Amniotic stem cell (primary cell): ENCODE results near the gene QTRT2.

Experiments used
- DNase-seq: peaks from one replicate; lab custom pipeline; 2025; lab: John Stamatoyannopoulos, UW

The QTRT2 gene

DNA sequence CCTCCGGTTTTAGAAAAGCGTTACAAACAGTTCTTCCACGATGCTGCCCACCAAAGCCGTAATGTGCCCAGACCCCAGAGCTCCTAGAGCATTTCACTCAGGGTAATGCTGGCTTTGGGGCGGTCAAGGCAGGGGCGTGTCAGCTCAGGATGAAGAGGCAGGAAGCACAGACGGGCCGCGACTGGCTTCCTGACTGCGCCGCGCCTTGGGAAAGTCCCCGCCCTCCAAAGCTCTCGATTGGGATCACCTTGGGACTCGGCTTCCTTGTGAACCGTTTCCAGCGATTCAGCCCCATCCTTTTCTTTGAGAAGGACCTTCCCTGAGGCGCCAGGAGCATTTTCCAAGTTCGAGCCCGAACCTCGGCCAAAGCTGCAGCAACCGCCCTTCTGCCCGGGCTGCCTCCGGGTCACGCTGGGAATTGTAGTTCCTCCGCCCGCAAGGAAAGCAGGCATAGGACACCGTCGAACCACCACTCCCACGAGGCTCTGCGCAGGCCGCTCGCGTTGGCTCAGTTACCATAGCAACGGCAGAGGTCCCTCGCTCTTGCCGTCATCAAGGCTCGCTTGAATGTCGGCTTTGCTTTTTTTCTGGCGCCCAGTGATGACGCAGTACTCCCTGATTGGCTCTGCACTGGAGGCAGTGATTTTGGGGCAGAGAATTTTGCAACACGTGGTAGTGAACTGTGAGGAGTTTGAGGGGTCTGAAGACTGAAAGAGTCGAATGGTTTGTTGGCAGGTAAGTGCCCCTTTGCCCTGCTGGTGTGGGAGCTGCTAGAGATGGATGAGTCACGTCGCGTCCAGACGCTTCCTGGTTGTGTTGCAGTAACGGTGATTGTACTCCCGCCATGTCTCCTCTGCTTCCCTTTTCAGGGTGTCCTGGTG lies at the start of gene QTRT2, which contains the start of gene CCDC191:
Gene QTRT2 (plus strand): TSS at position 608 of the 881 bp plus-strand sequence. CDS start 8,521 bp downstream, outside the sequence.
Gene CCDC191 (minus strand): TSS at position 397 of the 881 bp plus-strand sequence. CDS start 60 bp downstream, at position 337.
- DNase-seq, result peak; percentile 99

DNA sequence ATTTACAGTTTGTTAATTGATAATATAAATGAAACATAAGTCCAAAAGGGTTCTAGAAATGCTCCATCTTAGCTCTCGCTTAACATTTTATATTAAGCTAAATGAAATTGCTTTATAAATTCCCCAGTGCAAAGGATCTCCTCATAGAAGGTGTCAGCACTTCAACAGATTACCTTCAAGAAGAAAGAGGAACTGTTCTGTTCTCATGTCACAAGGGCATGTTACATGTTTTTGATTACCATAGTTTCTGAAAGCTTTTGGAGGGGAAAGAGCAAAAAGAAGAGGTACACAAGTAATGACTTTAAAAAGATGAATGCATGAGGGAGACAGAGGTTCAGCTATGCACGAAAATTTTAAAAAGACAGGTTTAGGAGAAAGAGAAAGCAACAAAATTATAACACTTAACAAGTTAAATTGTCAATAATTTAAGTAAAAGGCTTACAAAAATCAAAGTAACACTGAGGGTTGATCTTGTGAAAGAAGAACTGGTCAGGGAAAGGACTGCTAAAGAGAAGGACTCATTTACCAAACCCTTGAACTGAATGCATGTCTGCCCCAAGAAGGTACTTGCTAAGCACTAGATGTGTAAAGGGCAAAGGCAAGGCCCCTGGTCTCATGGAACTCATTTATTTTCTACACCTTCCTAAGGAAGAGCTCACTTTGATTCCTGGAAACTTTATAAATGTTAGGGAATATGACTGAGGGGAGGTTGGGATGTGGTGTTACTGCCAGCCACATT lies 45.3 kb upstream of the QTRT2 start:
- DNase-seq, result no peak

DNA sequence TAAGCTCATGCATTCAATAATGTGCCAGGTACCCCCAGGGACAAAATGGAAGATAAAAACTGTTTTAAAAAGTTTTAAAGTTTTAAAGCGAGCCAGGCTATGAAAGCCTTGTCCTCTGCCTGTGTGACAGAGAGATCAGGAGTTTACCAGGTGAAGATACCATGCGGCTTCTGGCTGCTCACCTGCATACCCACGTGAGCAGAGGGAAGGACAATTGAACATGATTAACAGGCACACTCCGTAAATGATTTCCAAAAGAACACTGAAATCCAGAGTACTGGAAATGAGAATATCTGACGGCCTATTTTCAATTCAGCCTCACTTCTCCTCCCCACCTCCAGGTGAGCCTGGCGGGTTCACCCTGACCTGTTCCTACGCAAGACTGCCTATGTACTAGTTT lies 42.3 kb upstream of the QTRT2 start:
- no peak for DNase-seq

DNA sequence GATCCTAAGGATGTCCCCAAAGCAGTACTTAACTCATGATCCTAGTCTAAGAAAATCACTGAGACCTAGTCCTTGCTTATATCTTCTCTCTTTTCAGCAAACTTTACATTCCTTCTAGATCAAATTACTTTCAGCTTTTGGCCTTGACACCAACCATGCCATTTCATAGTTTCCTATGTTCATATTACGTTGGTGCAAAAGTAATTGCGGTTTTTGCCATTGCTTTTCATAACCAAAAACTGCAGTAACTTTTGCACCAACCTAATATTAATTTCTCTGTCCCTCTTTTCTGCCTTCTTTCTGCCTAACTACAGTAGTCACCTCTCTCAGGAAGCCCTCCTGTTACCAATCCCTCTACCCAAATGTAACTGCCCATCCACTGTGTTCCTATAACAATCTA lies 37.1 kb upstream of the QTRT2 start:
- DNase-seq, result no peak

DNA sequence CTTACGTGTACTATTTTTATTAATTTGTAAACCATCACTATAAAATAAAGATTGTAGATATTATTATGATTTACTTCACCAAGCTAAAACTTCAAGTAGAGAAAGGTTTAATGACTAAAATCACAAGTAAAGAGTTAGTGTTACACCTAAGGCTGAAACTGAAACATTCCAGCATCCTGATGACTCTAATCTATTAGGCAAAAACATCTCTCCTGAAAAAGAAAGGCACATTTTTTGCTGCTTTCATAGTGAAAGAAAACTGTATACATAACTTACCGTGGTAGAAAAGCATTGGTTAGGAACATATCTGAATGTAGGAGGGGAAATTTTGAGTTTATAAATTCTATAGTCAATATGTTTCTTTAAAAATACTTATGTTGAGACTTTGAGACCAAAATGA lies 35.6 kb upstream of the QTRT2 start:
- no peak for DNase-seq

DNA sequence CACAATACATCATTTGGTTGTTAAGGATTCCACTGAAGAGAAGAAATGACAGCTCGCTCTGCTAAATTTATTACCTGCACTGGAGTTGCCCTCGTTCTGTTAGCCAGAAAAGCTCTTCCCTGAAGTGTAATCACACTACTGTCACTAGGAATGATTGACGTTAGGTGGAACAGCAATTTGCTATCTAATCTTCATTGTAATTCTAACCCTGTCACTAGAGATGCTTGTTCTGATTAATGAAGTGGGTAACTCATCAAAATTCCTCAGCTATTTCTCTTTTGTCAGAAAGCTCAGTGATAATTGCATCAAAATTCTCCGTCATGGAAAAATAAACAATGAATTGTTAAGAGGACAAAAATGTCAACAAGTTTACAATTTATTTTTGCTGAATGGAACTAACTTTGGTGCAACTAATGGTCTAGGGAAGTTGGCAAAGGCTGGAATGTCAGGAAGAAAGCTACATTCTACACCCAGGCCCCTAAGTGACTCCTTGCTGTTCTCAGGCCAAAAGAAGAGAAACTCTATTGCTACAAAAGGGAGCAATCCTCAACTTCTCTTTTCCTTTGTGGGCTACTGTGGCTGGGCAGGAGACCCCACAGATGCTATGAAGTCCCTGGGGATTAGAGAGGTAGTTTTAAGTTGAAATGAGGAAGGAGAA lies 34.3 kb upstream of the QTRT2 start:
- no peak for DNase-seq

DNA sequence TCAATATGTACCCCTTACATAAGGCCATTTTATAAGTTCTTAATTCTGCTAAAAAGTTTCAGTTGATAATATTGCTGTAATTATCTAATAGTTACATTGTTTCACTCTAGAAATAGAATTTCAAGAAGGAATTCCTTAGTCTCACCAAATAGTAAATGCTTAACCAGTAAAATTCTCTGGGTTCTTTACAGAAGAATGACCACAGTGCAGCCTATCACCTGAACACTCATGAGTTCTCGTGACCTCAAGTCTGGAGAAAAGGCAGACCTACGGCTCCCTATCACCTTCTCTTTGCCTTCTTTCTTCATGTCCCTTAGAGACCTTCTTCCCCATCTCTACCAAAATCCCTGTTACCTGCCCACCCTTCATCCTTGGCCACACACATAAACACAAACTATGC lies 31.1 kb upstream of the QTRT2 start:
- DNase-seq, result no peak

DNA sequence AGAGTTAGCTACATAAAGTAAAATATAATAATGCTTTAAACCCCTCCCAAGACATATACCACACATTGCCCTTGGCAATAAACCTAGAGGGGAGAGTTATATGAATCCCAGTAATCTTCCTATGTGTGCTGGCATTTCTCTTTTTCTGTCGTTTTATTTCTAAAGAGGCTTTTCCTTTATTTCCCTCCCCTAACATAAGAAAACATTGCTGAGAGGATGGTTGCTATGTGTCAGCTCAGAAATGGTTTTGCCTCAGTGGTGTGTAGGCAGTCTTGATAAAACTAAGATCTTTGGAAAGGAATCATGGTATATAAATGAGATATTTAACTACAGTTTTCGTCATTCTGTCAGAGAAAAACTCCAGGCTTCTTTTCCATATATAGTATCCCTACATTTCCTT lies 30.2 kb upstream of the QTRT2 start:
- no peak for DNase-seq

DNA sequence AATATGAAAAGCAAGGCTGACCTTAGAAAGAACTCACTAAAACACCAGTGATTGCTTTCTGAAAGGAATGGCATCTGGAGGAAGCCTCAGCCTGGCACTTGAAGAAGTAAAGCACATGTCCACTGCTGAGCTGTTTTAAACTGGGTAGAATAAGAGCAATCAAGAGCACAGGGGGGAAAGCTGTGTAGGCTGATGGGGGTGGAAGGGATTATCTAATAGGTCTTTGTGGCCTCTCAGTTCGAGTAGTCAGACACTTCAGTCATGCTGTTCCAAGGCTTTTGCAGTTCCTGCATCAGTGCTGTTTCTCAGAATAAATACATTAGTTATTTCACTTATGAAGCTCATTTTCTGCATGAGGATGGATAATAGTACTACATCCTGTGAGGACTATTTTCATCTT lies 22.8 kb upstream of the QTRT2 start:
- no peak for DNase-seq

DNA sequence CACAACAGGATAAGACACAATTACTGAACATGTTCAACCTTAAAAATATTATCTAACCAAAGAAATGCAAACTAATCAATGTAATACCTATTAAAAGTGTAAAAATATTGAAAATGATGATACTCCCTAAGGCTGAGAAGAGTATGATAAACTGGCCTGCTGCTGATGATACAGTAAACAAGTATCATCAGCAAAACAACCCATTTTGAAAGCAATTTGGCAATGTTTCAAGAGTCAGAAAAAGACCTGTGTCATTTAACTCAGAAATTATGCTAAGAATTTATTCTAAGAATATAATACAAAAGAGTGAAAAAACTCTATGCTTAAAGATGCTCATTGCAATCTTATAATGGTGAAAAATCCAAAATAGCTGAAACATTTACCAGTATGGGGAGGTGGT lies 22.3 kb upstream of the QTRT2 start:
- DNase-seq, result no peak

DNA sequence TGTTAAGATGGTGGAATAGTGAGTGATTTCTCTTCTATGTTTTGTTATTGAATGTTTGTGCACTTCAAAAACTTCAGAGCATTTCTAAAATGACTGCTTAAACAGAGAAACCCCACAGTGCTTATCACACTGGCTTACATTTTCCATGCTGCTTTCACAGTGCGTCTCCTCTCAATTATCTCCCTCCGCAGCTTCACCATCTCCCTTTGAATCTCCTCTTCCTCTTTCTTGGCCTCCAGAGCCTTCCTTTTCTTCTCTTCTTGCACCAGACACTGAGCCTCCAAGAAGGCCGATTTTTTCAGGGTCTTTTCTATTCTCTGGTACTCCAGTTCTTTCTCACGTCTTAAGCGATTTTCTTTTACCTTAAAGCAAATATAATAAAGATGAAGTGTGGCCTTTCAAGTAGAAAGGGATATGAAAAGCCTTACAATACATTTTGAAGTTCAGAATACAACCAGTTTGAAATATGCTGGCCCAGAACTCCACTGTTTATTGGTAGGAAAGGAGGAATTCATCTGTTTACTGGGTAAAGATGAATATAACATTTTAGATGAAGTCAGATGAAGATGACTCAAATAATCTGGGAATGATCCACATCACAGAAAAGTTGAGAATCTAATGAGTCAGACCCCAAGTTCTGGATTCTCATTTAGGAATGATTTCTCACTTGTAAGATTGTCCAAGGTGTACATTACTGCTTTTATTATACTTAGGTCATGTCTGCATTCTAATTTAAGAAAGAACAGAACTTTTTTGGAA lies 21.6 kb upstream of the QTRT2 start:
- no peak for DNase-seq

DNA sequence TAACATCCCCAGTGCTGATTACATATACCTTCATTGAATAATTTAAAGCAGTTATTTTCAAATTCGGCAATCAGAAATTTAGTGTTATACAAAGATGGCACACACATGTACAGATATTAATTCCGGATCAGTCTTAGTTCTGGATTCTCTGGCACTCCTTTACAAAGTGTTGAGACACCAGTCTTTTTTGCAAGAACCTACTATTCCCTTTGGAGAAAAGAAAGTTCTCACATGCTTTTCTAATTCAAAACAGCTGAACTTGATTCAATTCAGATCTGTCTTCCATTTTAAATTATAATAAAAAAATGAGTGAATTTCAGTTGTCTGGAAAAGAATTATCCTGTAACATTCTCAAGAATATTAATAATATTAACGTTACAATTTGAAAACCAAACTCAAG lies 20.6 kb upstream of the QTRT2 start:
- DNase-seq, result no peak

DNA sequence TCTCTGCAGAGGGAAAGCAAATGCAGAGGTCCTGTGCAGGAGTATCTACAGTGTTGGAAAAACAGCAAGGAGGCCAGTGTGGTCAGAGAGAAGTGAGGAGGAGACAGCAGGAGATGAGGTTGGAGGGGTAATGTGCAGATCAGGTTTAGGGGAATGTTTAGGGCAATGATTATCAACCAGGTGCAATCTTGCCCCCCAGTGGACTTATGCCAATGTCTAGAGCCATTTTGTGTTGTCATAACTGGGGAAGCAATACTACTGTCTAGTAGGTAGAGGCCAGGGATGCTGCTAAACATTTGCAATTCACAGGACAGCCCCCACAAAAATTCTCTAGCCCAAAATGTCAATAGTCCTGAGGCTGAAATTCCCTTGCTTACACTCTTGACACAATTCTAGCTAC lies 13.3 kb upstream of the QTRT2 start:
- DNase-seq, result no peak

DNA sequence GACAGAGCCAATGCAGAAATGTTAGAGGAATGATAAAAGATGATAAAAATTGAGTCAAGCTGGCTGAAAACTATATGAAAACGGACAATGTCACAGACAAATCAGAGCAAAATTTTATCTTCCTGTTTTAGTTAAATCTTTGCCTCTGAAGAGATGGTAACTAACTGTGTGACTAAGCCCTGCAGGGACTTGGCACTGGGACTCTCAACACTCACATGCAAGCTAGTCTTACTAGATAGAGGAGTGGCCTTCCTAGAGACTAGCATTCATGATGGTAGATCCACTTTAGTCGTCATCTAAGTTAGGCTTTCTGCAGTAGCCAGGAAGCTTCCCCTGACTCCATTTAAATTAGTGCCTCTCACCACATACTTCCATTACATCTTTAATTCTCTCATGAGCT lies 4.3 kb upstream of the QTRT2 start:
- DNase-seq, result no peak

DNA sequence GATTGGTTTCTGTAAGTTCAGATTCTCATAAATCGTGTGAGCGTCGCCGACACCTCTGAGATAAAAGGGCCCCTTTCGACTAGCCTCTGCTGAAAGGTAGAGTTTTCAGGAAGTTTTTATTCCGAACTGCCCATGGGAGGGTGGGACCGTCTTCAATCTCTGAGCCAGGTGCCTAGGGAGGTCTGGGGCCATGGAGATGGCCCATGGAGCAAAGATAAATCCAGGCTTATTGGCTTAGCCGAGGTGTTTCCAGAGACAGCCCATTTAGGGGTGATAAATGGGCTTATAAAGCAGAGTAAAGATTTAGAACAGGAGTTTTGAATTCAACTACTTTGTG lies 442 bp downstream of the QTRT2 start:
- DNase-seq, result no peak

DNA sequence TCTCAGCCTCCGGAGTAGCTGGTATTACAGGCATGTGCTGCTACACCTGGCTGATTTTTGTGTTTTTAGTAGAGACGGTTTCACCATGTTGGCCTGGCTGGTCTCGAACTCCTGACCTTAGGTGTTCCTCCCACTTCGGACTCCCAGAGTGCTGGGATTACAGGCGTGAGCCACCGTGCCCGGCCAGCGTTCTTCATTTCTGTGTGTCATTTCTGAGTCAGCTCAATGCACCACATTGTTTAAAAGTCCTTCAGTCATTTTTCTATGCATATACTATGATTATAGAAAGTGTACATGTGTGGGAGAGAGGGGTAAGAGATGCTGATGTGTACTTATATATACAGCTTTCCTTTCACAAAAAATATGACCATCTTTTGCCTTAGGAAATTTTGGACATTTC lies 2.1 kb downstream of the QTRT2 start:
- DNase-seq, result no peak

DNA sequence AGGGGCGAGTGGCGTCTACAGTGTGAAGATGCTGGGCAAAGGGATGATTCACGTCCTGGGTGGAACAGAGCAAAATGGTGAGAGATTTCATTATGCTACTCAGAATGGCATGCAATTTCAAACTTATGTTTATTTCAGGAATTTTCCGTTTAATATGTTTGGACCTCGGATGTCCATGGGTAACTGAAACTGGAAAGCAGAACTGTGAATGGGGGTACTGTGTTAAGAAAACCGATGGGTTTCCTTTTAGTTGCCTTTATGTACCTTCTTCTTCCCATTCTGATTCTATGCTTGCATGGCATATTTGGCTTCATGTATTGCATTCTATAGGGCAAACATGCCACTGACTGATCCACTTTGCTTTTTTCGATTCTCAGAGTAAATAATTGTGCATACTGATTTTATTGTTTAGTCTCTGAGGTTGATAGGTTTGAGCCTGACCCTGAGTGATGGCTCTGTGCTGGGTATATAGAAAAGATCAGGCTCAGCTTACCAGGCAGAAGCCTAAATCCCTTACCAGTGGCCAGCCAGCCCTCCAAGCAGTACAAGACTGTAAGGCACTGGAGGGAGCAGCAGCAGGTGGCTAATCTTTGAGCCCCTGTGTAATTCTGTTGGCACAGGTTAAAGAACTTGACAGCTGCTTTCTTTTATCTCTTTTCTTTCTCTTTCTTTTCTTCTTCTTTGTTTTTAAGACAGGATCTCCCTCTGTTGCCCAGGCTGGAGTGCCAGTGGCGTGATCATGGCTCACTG lies 4.5 kb downstream of the QTRT2 start:
- DNase-seq, result no peak

DNA sequence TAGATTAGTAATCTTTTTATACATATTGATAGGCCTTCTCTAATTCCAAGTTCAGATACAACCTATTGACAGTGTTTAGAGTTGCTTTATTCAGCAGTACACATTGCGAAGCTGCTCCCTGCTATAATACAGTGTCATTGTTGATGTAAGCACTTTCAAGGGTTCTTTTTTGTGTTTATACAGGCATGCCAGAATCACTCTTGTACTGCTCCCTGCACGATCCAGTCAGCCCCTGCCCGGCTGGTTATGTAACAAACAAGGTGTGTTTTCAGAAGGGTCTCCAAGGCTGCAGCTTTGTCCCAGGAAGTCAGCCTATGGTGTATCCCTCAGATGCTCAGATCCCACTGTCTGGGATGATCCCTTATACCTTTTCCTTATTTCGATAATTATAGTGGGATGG lies 11.3 kb downstream of the QTRT2 start:
- DNase-seq, result no peak

DNA sequence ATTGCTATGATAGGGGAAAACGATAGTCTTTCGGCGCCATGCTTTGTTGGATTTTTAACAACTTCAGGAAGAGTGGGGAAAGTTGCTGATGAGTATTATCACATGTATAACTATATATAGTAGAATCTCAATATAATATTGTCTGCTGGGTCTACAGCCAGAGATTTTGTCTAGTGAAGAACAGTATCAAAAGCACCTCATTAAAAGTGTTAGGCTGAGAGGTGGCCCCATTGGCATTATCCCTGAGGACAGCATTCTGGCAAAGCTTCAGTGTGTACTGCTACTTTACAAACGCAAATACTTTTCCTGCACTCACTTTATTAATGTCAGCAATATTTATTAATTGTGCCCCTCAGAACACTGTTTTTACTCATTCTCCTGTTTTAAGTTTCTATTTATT lies 11.8 kb downstream of the QTRT2 start:
- no peak for DNase-seq

DNA sequence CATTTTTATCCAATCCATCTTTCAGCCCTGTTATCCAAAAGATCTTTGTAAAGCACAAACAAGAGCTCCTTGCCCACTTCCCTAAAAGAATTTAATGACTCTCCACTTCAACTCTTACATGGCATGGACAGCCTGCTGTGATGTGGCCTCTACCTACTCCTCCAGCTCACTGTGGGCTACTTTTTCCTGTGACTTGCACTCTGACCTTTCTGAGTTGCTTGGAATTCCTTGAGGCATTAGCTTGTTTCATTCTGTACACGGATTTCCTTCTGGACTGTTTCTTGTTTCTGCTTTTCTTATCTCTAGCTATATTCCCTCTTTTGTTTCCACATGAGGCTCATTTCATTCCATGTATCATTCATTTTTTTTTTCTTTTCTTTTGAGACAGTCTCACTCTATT lies 15.2 kb downstream of the QTRT2 start:
- no peak for DNase-seq

DNA sequence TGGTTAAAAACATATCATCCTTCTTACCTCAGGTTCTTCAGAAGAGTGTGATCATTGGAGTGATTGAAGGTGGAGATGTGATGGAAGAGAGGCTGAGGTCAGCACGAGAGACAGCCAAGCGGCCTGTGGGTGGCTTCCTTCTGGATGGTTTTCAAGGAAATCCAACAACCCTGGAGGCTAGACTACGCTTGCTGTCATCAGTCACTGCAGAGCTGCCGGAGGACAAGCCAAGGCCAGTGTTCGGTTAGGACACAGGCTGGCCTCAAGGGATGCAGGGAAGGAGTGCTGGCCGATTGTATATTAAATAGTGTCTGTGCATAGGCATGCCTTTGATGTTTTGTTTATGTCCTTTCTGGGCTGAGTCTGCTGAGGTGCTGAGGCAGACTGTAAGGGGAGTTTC lies 20.2 kb downstream of the QTRT2 start:
- DNase-seq, result no peak
